A204.1 (cell line): ENCODE data around the gene DCUN1D1.

Source experiments
- FAIRE-seq: peaks from 2 replicates; lab custom pipeline; 2012; peaks lifted over from hg19 to GRCh38; lab: Jason Lieb, UNC

DCUN1D1 gene

DNA sequence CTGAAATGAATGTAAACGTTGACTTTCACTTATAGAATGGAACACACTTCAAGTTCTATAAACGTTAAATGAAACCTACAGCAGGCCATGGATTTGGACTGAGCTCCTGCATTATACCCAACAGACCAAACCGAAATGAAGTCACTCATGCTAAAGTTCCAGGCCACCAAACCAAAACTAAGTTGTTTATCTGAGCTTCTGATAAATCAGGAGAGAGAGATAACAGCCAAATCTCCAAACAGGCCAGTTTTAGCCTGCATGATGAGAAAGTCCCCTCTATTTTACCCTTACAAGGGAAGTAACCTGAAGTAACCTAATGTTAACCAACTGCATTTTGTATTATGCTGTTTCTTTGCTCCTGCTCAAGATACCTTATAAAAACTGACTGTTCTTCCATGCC lies 44.5 kb downstream of the DCUN1D1 start:
- no peak for FAIRE-seq

DNA sequence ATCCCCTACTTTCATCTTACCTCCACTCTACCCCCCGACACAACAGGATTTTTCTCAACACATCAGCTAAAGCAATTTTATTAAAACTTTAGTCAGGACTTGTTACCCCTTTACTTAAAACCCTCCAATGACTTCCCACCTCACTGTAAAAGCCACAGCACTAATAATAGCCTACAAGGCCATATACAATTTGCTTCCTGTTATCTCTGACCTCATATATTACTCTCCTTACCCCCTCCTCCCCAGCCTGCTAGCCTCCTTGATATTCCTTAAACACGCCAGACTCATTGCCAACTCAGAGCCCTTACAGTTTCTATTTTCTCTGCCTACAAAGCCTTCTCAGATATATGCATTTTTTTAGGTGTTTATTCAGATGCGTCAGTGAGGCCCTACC lies 54.4 kb downstream of the DCUN1D1 start:
- FAIRE-seq: no peak

DNA sequence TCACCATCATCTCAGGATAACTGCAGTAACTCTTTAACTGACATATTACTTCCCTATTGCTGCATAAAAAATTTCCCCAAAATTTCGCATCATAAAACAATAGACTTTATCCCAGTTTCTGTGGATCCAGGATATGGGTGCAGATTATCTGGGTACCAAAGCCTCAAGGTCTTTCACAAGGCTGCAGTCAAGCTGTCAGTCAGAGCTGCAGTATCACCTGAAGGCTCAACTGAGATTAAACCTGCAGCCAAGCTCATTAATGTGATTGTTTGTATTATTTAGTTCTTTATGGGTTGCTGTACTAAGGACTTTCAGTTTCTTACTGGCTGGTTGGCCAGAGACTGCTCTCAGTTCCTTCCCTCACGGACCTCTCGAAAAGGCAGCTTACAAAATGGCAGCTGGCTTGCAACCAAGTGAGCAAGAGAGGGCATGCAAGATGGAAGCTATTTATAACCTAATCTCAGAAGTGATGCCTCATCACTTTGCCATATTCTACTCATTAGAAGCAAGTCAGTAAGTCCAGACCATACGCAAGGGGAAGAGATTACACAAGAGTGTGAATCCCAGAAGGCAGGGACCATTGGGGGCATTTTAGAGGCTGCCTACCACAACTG lies 54.9 kb downstream of the DCUN1D1 start:
- no peak for FAIRE-seq

DNA sequence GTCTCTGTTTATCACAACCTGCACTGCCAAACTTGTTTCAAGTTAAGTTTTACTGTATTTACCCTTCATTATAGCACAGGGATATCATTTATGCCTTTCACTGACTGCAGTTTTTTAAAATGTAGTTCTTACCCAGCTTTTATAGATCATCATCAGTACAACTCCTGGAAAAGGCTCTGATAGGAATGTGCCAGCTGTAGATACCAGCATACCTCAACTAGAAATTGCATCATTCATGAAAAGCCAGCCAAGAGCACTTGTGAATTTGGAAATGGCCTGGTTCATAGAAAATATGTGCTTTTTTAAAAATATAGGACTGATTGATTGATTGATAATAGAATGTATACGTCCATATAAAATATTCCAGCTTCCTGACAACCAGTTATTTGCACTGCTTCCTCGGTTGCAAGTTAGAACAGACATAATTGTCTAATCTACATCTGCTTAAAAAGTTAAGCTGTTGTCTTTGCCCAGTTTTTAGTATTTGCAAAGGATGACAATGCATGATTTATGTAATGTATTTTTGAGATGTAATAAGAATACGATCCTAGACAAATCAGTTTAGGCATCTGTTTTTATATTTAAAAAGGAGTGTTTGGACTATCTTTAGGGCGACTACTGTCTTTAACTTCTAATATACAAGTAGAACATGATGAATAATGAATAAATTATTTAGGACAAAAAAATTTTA lies 58.5 kb downstream of the DCUN1D1 start:
- FAIRE-seq: no peak

DNA sequence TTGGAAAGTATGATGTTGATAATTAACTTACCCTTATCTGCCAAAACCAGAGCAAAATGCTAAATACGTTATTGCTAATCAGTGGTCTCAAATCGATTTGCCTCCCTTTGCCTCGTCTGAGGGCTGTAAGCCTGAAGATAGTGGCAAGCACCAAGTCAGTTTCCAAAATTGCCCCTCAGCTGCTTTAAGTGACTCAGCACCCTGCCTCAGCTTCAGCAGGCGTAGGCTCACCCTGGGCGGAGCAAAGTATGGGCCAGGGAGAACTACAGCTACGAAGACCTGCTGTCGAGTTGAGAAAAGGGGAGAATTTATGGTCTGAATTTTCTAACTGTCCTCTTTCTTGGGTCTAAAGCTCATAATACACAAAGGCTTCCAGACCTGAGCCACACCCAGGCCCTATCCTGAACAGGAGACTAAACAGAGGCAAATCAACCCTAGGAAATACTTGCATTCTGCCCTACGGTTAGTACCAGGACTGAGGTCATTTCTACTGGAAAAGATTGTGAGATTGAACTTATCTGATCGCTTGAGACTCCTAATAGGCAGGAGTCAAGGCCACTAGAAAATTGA lies 59.7 kb downstream of the DCUN1D1 start:
- no peak for FAIRE-seq

DNA sequence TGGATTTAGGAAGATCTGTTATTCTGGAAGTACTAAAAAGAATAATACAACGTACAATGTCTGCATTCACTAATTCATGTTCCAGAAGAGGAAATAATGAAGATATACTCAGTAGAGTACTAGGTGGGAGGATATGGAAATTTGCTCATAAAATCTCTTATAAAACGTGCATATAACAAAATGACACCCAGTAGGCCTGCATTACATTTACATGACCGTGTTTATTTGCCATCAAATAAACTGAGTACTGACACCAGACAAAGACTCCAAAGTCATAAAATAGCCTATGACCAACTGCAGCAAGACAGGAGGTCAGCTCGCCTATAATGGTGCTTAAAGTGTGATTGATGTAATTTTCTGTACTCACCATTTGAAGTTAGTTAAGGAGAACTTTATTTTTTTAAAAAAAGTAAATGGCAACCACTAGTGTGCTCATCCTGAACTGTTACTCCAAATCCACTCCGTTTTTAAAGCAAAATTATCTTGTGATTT lies 60.4 kb downstream of the DCUN1D1 start:
- FAIRE-seq: no peak

DNA sequence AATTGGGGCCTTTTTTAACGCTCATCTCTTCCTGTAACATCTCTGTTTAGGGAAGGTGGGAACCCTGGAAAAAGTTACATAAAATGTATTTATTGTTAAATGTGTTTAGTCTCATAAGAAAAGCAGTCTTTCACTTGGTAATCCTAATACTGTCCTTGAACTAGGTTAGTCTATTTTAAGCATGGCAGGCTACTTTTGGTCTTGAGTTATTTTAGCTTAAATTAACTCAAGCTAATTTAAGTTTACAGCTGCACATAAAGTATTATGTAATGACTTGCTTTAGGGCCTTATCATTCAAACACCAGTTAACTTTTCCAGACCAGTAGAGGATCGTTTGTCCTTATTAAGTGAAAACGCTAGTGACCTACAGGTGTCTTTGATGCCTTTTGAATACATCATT lies 63.2 kb downstream of the DCUN1D1 start:
- no peak for FAIRE-seq

DNA sequence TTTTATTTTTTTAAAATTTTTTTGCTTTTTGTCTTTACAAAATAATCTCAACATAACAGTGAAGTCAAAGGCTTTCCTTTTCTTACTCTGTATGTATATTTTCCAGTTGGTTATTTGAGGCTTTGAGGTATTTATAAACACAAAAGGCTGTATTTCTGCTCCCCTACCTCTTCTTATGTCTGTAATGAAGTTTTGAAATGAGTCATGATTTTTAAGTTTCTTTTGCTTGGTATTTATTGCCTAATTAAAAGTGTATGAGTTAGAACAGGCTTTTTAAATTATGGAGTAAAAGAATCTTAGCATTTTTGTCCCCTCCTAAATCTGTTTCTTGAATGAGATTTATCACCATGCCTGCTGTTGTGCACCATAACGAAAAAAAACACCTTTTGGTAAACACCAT lies 66.0 kb downstream of the DCUN1D1 start:
- FAIRE-seq: no peak

DNA sequence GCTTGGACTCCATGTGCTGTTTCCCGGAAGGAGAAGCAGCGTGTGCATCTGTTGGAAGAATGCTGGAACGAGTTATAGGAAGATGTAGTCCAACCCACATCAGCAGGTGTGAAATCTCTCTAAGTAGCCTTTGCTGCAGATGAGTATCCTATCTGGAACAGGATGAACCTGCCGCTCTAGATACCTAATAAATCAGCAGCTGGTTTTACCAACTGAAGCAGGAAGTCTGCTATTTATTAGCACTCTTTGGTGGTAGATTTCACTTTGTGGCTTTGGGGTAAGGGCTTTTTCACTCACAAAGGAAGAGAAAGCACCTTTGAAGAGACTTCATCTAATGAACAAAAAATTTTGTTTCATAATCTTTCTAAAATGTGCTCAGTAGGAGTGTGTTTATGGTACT lies 66.4 kb downstream of the DCUN1D1 start:
- FAIRE-seq: no peak

DNA sequence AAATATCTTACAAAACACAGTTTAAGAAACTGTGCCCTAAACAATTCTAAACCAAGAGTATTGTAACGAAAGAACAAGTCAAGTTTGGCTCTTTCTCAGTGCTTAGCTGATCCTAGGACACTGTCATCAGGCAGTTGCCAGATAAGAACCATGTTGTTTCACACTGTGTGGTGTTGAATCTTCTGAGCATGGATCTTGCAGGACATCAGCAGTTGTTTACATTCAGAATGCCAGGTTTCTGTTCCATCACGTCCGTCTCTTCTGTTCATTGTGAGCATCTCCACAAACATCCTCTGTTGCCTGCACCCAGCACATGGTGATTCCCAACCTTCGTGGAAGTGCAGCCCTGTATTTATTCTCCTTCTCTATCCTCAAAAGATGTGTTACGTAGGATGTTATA lies 67.9 kb downstream of the DCUN1D1 start:
- no peak for FAIRE-seq

DNA sequence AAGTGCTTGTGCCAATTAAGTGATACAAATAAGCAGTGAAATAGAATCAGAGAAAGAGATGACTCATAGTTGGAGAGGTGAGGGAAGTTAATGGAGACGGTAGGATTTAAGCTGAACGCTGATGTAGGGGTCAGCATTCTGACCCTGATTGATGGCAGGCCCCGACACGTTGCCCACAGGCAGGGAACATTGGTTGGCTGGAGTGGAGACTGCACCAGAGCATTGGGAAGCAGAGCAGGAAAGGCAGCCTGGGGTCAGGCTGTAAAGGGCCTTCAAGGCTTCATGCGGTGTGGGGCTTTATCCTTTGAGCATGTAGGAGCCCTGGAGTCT lies 68.6 kb downstream of the DCUN1D1 start:
- FAIRE-seq: no peak

DNA sequence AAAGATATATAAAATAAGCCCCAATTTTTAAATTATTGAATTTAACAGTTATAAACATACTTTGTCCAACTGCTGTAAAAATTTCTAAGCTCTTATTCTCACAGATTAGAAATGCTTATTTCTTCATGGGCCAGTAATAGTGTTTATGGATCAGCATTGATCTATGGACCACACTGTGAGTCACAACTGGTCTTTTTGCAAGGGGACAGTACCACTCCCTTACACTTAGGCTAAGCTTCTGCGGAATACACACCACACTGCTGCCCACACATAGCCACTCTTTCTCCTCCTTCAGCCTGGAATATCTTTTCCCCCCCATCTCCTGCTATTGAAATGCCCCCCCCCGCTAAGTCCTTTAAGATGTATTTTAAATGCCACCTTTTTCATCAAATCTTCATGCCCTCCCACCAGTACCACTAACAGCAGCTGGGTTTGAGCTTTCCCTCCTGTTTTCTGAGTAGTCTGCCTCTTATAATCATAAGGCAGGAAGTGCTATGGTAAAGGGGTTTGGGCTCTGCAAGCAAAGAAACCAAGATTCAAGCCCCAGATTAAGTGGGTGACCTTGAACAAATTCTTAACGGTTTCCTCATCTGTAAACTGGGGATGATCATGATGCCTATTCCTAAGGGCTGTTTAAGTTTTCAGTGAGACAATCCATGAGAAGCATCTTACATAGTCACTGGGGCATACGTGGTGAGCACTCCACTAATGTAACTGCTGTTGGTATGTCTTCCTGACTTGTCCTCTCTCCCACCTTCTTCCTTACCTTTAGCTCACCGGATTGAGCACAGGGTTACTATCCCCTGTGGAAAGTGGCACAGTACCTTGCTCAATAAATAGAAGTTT lies 69.2 kb downstream of the DCUN1D1 start:
- FAIRE-seq: no peak

DNA sequence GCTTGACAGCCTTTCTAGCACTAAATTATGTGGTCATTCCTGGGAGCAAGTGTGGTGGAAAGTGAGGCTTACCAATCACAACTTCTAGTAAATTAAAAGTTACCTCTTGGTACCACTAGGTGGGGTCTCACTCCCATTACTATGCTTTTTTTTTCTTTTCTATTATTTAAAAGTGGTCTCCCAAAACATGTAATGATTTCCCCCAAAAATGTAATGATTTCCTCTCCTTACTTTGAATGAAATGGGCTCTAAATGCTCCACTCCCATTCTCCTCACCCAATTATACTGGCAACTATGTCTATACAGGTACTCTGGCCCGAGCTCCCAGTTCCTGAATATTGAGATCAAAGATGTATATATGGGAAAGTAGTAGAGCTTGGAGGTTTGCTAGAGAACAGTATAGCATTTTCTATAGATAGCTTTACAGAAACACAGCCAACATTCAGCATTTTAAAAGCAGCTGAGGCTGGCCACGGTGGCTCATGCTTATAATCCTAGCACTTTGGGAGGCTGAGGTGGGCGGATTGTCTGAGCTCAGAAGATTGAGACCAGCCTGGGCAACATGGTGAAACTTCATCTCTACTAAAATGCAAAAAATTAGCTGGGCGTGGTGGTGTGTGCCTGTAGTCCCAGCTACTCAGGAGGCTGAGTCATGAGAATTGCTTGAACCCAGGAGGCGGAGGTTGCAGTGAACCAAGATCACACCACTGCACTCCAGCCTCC lies 70.9 kb downstream of the DCUN1D1 start:
- FAIRE-seq: peak; percentile 82

DNA sequence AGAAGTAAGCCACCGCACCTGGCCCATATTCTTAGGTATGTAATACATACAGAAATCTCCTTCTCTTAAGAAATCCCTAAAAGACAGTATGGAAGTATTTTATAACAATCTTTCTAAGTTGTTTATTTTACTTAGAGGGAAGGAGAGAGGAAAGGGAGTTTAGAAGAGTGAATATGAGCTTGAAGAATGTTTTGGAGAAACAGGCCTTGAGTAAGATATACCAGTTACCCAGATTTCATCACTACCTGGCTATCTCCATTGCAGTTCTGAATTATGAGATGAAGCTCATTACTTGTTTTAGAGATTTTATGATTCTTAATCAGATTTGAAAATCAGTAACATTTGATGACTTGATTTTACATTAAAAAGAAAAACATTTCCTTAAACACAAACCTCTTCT lies 71.9 kb downstream of the DCUN1D1 start:
- no peak for FAIRE-seq

DNA sequence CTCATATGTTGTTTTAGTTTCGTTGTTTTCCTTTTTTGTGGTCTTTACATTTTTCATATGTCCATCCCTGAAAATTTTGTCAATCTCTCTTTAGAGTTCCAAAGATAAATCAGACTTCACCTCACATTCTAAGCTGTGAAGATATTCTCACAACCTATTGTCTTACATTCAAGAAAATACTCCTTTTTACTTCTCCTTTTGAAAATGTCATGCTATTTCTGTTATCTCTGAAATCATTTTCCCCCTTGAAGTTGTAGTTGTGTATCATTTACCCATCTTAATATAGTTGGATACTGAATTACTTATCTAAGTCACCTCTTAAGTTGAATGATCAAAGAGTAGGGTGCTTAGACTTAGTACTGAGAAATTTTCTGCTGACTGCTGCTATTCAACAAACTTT lies 74.3 kb downstream of the DCUN1D1 start:
- FAIRE-seq: no peak

DNA sequence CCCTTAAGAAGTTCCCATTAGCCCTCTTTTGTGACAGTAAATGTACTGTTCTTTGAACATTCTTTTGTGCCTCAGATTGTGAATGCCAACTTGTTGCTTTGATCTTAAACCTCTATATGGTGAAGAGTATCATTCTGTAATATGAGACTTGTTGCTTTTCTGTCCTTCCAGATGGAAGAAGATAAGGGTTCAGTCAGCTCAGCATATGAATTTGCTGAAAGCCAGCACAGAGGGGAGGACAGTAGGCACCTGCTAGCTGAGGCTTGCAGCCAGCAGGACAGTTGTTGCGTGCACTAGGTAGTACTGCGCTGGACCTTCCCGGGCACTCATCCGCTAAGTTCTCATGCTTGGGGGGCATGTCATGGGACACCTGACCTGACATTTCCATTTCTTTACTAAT lies 74.7 kb downstream of the DCUN1D1 start:
- FAIRE-seq: no peak

DNA sequence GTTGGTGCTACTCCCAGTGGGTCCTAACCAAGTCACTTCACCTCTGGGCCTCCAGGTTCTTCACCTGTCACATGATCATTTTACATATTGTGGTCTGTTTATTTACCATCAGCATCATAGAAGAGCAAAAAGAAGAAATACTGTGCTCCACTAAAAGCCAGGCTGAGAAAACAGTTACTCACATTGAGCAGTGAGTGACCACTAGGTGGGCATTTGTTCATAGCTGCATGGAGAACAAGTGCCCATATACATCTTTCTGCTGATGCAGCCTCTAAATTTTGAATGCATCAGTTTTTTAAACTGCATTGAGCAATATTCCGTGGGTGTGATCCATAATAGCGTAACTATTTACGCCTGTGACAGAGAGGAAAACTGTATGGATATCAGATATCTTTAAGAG lies 76.2 kb downstream of the DCUN1D1 start:
- no peak for FAIRE-seq

DNA sequence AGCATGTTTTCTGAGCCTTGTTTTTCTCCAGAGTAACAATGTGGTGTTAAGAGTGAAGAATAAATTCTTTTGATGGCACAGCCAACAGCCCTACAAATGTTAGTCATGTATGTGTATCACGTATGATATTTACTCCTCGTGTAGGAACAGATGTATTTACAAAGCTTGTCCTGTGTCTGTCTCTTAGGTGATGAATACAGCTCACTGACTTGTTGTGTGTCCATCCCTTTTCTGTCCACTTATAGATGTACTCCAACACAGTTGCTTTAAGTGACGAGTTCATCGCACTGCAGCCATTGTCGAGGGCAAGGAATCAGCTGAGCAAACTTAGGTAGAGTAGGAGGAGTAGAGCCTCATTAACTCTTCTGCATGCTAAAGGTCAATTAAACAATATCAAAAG lies 78.1 kb downstream of the DCUN1D1 start:
- FAIRE-seq: no peak

DNA sequence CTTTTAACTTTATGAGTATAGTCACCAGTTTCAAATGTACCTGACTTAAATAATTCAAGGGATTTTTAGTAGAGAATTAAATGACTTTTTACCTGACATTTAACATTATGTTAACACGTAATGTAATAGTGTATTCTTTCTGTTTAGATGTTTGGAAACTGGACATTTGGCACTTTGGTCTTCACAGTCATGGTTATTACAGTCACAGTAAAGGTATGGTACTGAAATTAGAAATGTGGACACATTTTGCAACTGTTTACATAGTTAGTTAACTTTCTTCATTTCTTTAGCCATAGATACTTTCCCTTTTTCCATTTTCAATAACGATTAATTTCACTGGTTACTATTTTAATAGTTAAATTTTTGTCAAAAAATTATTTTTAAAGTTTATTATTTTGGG lies 83.8 kb downstream of the DCUN1D1 start:
- no peak for FAIRE-seq

DNA sequence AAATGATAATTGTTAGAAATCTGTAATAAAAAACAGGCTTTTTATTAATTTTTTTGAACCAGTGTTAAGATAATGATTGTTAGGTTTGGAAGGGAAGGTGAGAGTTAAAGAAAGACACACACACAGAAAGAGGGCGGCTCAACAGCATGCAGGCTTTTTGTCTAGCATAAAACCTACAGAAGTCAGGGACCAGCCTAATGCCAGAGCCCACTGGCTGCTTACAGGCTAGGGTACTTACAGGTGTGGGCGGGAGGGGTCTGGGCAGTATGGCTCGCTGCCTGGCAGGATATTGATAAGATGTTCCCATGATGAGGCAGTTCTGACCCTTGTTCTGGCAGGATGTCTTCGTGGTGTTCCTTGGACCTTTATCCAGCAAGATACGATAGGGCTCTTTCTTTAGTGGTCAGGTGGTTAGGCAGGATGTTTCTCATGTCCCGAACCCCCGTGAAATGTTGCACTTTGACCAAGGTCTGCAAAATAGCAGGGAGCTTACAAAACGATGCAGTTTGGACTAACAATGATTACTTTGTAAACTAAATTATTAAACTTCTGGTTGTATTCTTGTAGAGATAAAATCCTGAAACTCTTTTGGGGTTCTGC lies 84.7 kb downstream of the DCUN1D1 start:
- no peak for FAIRE-seq

DNA sequence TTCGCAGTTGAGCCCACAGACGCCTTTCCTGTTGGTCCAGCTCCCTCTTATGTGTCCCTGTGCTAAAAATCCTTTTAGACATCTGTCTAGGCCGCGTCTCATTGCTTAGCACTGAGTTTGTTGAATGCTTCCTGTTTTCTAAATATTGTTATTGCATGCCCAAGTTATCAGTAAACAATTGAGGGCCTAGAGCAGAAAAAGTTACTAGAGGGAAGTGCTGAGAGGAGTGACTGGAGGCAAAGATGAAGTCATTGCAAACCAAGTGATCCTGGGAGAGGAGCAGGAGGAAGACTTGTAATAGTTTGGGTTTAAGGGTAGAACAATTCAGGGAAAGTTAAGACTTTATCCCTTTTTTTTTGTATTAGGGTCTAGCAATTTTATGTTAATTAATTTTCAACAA lies 88.1 kb downstream of the DCUN1D1 start:
- FAIRE-seq: no peak

DNA sequence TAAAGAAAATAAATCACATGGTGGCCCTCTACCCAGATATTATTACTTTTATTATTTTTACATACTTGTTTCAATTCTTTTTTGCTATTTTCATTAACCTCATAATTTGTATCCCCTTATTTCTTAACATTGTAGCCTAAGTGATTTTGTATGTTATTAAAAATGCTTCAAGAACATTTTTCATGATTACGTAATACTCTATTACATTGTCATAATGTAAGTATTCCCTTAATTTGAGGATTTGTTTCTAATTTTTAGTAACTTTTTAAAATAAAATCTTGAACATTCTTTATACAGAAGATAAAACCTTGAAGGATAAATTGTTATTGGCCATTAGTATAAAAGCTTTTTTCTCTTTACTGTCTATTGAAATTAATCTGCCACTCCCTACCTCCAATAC lies 89.0 kb downstream of the DCUN1D1 start:
- FAIRE-seq: peak; percentile 74
